Fibroblast of mammary gland (primary cell): ENCODE measurements around the gene PTBP2.
A peak's percentile ranks its signal among the peaks of the same experiment; 100 is the strongest.
"Not testable (repeated sequence)": the region's sequence is repeated elsewhere in the genome, so short reads cannot be mapped to it uniquely, and the experiment has no call there.

Experiments
- DNase-seq: peaks from one replicate; pipeline ENCODE4 v3.0.0-alpha.2; 2010; ENCODE audit warnings: low read depth
- H3K4me3 ChIP-seq: 2 replicates; pipeline ENCODE4 v1.5.1; 2011; ENCODE audit warnings: low read depth, mild to moderate bottlenecking, low read length, moderate library complexity; ENCODE audit not compliant: control insufficient read depth
- CTCF ChIP-seq: conservative IDR thresholded peaks from 2 replicates; pipeline ENCODE4 v1.5.1; 2011; ENCODE audit warnings: low read depth, low read length, inconsistent platforms; ENCODE audit not compliant: control insufficient read depth, insufficient read depth

PTBP2 gene

DNA sequence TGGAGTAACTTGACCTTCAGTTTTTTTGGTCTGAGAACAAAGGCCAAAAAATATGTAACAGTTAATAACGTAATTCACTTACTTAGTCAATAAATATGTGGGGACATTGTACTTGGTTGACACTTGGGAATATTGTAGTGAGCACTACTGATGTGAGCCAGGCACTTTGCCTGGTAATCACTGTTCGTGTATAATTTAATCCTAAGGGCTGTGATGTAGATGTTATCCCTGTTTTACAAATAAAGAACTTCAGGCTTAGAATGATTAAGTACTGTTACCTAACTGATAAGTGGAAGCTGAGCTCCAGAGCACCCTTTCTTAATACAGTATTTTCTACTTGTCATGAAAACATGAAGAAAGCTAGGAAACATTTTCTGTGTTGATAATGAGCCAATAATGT lies 28.0 kb downstream of the PTBP2 start:
- DNase-seq = no peak
- no peak for TF ChIP-seq CTCF
- no peak overlapping the region for H3K4me3 ChIP-seq

- no peak for DNase-seq
- no peak for TF ChIP-seq CTCF
- H3K4me3 ChIP-seq = no peak overlapping the region
Measured at GRCh38 chr1:96752394-96752793, 30.8 kb downstream of the PTBP2 start.

DNA sequence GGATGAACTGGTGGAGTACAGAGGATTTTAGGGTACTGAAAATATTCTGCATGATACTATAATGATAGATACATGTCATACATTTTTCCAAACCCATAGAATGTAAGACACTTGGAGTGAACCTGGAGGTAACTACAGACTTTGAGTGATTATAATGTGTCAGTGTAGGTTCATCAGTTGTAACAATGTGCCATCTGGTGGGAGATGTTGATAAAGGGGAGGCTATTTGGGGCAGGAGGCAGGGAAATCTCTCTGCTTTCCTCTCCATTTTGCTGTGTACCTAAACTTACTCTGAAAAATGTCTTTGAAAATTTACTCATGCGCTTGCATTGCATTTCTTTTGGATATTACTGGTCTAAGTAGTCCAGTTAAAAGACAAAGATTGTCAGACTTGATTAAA lies 35.2 kb downstream of the PTBP2 start:
- DNase-seq = peak; percentile 11
- TF ChIP-seq CTCF = no peak
- no peak overlapping the region for H3K4me3 ChIP-seq

DNA sequence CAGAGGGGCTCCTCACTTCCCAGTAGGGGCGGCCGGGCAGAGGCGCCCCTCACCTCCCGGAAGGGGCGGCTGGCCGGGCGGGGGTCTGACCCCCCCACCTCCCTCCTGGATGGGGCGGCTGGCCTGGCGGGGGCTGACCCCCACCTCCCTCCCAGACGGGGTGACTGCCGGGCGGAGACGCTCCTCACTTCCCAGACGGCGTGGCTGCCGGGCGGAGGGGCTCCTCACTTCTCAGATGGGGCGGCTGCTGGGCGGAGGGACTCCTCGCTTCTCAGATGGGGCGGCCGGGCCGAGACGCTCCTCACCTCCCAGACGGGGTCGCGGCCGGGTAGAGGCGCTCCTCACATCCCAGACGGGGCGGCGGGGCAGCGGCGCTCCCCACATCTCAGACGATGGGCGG lies 41.0 kb downstream of the PTBP2 start:
- DNase-seq, H3K4me3 ChIP-seq: not testable (repeated sequence)

DNA sequence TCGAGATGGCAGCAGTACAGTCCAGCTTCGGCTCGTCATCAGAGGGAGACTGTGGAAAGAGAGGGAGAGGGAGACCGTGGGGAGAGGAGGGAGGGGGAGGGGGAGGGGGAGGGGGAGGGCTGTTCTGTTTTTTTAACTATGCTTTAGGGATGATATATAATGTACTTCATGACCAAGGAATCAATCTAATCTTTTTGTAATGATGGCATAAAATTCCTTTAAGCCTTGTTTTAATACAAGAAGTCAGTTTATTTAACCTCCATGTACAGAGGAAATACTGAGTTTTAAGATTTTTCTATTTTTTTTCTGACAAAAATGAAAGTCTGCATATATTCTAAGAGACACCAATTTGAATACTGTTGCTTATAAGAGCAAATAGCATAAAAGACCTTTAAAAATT lies 41.9 kb downstream of the PTBP2 start:
- no peak for DNase-seq
- TF ChIP-seq CTCF = no peak

DNA sequence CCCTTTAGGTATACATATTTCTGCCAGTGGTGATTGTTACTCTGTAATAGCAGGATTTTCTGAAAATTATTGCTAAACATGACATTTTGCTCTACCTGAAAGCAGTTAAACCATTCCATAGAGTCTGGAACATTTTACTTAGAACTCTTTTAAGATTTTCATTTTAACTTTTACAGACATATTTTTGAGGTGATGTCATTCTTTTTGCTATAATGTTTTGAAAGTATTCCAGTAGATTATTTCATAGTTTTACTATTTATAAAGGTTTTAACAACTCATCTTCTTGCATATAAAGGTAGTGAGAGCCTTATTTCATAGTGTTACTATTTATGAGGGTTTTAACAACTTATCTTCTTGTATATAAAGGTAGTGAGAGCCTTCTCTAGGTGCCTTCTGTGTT lies 42.9 kb downstream of the PTBP2 start:
- DNase-seq = no peak
- TF ChIP-seq CTCF = no peak
- H3K4me3 ChIP-seq = no peak overlapping the region

More for the DNA sequence above, 41.9 kb downstream of the PTBP2 start:
- no peak overlapping the region for H3K4me3 ChIP-seq

DNA sequence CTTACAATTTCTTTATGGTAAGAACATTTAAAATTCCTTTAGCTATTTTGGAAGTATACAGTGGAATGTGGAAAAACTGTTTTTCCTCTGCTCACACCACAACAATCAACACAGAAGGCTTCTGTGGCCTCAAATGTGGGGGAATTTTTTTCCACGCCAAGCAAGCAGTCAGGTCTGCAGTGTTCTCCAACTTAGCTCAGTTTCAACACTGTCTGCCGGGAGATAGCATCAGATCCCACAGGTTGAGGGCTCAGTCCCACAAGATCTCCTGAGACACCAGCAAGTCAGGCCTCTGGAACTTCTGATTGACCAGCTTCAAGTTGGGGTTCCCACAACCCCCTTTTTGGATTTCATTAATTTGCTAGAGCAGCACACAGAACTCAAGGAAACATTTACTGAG lies 50.3 kb downstream of the PTBP2 start:
- no peak for TF ChIP-seq CTCF
- no peak overlapping the region for H3K4me3 ChIP-seq
- no peak for DNase-seq
